Ovary (tissue), 3 donors: ENCODE data around the gene TMPRSS7.

Source experiments
- POLR2A ChIP-seq: fragments of 450-650 bp; IDR thresholded peaks from one replicate; pipeline ENCODE4 v1.6.1; 2017; ENCODE audit warnings: antibody characterized with exemption, mild to moderate bottlenecking, moderate library complexity
- TF ChIP-seq, protein P1 (sequence below), 3 donors: fragments of 450-650 bp in 2 of 3; fragments of 200-600 bp in 1 of 3; IDR thresholded peaks; one replicate each; pipeline versions ENCODE4 v1.5.1 to v1.8.0; 2016 to 2022; ENCODE audit warnings: antibody characterized with exemption in 3 of 3, mild to moderate bottlenecking in 1 of 3
- donor health status: DM: no; HTN: no; CAD: no.

DNA sequence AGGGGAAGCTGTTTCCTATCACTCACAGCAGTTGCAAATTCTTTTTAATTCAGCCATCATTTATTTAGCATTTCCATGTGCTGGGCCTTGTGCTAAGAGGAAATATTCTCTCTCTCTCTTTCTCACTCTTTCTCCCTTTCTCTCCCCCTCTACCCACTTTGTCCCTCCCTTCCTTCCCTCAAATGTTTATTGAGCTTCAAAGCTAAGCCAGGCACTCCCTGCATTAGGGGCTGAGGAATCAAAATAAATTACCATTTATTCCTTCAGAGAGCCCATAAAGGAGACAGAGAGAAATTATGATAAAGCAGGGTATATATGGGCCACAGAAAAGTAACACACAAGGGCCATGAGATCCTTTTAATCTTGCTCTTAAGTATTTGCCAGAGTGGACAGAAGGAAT is 6.8 kb downstream of the TMPRSS7 start:
- TF ChIP-seq, protein P1, sequence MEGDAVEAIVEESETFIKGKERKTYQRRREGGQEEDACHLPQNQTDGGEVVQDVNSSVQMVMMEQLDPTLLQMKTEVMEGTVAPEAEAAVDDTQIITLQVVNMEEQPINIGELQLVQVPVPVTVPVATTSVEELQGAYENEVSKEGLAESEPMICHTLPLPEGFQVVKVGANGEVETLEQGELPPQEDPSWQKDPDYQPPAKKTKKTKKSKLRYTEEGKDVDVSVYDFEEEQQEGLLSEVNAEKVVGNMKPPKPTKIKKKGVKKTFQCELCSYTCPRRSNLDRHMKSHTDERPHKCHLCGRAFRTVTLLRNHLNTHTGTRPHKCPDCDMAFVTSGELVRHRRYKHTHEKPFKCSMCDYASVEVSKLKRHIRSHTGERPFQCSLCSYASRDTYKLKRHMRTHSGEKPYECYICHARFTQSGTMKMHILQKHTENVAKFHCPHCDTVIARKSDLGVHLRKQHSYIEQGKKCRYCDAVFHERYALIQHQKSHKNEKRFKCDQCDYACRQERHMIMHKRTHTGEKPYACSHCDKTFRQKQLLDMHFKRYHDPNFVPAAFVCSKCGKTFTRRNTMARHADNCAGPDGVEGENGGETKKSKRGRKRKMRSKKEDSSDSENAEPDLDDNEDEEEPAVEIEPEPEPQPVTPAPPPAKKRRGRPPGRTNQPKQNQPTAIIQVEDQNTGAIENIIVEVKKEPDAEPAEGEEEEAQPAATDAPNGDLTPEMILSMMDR (IDR thresholded peaks at IDR 0.05): no peak
- no peak for TF ChIP-seq POLR2A
